GM10248 (cell line): ENCODE measurements around the gene NOL4L.

Source experiments
- CTCF ChIA-PET: fragments of 300-600 bp; sonication (Branson Sonifier 250); formaldehyde crosslinking; extraction: SDS; loops from one replicate; lab custom pipeline; 2021; ENCODE audit warnings: antibody characterized with exemption; lab: Yijun Ruan, JAX
- POLR2A ChIA-PET: fragments of 350-650 bp; sonication (Branson Sonifier 250); formaldehyde crosslinking; extraction: SDS; loops from one replicate; lab custom pipeline; 2020; ENCODE audit warnings: antibody characterized with exemption; lab: Yijun Ruan, JAX
- DNase-seq: peaks from one replicate; pipeline ENCODE4 v3.0.0; 2012; ENCODE audit errors: extremely low spot score
- TF ChIP-seq, protein P1 (sequence below): IDR thresholded peaks from 2 replicates; pipeline ENCODE4 v1.5.1; 2012; ENCODE audit warnings: mild to moderate bottlenecking, low read depth; ENCODE audit errors: extremely low read depth, missing control alignments, control extremely low read depth

The NOL4L gene

DNA sequence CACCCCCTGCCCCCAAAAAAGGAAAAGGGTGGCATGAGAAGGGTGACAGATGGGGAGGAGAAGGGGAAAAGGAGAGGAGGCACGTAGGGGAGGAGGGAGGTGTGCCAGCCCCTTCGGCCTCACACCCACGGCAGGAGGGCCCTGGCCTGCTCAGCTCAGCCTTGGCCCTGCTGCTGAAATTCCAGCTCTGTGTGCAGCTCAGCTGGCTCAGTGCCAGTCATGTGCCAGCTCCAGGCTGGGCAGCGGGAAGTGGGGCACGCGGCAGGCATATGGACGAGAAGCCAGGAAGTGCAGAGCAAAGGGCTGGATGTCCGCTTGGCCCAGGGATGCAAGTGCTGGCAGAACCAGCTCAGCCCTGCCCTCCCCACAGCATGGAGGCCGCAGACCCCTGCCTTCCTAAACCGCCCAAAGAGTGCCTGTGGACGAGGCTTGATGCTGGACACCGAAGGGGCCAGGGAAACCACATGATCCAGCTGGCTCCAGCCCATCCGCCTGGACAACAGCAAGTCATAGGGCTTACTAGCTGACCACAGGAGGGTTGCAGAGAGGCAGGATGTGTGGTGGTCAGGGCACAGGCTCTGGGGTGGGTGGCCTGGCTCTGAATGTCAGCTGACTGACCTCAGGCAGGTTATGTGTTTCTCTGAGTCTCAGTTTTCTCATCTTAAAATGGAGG is 60.2 kb downstream of the NOL4L start:
- POLR2A ChIA-PET = no interaction called here
- CTCF ChIA-PET = interaction anchor here (0.8 to 10.2 kb wide), 11 partner anchors 8 to 254 kb away, joined by 3 to 171 read pairs (median 9); partner anchors contain the start of gene C20orf203
- no peak for DNase-seq
- TF ChIP-seq, protein P1, sequence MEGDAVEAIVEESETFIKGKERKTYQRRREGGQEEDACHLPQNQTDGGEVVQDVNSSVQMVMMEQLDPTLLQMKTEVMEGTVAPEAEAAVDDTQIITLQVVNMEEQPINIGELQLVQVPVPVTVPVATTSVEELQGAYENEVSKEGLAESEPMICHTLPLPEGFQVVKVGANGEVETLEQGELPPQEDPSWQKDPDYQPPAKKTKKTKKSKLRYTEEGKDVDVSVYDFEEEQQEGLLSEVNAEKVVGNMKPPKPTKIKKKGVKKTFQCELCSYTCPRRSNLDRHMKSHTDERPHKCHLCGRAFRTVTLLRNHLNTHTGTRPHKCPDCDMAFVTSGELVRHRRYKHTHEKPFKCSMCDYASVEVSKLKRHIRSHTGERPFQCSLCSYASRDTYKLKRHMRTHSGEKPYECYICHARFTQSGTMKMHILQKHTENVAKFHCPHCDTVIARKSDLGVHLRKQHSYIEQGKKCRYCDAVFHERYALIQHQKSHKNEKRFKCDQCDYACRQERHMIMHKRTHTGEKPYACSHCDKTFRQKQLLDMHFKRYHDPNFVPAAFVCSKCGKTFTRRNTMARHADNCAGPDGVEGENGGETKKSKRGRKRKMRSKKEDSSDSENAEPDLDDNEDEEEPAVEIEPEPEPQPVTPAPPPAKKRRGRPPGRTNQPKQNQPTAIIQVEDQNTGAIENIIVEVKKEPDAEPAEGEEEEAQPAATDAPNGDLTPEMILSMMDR = no peak

DNA sequence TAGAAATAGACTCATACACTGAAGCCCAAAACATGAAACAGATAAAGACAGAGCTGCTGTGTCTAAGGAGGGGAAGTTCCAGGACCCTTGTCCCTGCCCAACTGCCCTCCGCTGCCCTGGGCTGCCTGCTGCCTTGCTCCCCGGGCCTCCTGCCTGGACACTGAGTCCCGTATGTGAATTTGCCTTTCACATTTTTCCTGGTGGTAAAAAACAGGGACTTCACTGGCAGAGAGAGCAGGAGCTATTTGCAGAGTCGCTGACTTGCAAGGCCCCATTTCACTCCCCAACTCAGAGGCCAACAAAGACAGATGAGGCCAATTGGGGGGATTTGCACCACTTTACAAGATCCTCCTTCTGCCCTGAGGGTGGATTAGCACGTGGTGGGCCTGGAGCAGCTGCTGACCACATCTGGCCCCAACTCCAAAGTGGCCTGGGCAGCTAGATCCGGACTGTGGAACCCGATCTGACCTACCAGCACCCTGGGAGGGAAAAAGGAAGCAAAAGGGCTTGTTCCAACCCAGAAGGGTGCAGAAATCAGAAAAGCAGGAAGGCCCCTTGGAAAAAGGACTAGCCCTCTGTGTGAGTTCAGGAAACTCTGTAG is 61.4 kb downstream of the NOL4L start:
- ChIA-PET POLR2A (no interaction called here), CTCF (interaction anchor here (0.8 to 10.2 kb wide), 13 partner anchors 9 to 255 kb away, joined by 3 to 171 read pairs (median 8); partner anchors contain the start of gene C20orf203)
- TF ChIP-seq, protein P1 = no peak
- DNase-seq = no peak

DNA sequence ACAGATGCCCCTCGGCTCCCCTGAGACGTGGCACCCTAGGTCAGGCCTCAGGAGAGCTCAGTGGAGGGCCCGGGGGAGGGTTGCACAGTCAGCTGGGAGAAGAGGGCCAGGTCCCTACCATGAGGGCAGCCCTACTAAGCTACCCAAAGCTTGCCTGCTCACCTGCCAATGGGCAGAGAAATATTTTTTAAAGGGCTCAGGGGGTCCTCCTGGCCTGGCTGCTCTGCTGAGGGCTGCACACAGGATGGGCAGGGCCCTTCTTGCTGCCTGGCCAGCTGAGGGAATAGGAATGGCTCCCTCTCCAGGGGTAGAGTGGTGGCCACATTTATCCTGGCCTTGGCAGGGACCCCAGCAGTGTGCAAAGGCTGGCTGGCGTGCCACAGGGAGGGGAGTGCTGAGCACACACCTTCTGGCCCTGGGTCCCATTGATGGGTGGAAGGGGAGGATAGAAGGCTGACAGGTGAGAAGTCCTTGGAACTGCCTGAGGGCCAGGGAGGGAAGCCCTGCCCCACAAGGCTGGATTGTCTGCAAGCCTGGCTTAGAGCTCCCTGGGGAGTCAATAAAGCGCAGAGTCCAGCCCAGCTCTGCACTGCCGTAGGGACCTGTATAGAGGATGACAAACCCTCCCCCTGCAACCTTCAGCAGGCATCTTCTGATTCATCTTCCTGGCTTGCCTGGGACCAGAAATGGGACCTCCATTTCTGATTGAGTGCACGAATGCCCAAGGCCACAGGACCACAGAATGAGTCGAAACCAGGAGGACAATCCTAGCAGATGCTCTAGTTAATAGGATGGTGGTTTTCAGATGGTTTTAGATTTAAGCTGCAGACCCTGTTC is 62.1 kb downstream of the NOL4L start:
- POLR2A ChIA-PET = no interaction called here
- CTCF ChIA-PET = interaction anchor here (0.7 to 10.2 kb wide), 29 partner anchors 8 to 256 kb away, joined by 3 to 171 read pairs (median 4); partner anchors contain the start of gene C20orf203
- no peak for DNase-seq
- TF ChIP-seq, protein P1 = no peak

DNA sequence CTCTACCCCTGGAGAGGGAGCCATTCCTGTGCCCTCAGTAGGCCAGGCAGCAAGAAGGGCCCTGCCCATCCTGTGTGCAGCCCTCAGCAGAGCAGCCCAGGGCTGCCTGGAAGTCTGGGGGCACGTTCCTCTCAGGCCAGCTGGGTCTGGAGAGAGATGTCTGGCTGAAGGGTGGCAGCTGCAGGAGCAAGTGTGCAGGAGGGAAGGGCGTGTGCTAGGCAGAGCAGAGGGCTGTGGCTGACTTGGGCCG is 62.7 kb downstream of the NOL4L start:
- ChIA-PET POLR2A (no interaction called here), CTCF (interaction anchor here (0.7 to 10.2 kb wide), 30 partner anchors 8 to 268 kb away, joined by 3 to 171 read pairs (median 4); partner anchors contain the start of gene C20orf203)
- DNase-seq = no peak
- TF ChIP-seq, protein P1 = no peak

DNA sequence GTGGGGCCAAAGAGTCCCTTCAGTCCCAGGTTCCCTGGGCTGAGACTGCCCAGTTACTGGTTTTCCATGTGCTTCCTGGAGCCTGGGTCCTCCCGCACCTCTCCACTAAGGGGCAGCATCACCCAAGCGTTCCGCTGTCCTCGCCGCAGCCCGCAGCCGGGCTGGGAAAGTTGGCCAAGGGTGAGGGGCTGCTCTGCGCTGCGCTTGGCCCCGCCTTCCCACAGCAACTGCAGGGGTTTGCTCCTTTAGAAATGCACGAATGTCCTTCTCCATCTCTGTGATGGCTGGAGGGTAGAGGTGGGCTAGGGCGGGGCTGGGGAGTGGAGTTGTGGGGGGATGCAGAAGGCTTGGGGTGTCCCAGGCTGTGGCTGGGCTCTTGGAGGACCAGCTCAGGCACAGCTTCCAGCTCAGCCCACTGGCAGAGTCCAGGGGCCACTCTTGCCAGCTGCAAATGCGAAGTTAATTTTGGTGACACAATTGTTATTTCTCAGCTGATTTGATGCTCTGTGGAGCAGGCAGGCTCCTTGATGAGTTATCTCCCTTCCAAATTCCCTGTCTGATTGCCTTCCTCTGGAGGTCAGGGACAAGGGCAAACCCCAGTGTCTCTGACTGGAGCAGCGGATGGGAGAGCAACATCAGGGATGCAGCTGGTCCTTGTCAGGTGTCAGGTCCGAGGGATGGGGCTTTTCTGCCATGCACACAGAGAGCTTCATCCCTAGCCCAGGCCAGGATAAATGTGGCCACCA is 63.2 kb downstream of the NOL4L start:
- DNase-seq = peak; percentile 79
- ChIA-PET CTCF (interaction anchor here (0.7 to 10.2 kb wide), 29 partner anchors 8 to 268 kb away, joined by 3 to 171 read pairs (median 4); partner anchors contain the start of gene C20orf203), POLR2A (no interaction called here)
- TF ChIP-seq, protein P1 = peak; percentile 85

DNA sequence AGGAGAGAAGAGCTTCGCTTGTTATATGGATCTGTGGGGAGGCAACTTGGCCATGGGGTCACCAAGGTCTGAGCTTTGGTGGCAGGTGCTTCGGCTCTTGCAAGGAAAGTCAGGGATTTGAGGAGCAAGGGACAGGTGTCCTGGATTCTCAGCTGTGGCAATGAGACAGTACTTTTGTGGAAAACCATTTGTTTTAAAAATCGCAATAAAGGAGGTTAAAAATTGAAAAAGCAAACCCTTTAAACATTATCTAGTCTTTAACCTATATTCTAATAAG is 64.3 kb downstream of the NOL4L start:
- no peak for DNase-seq
- ChIA-PET CTCF (interaction anchor here (0.6 to 10.2 kb wide), 11 partner anchors 9 to 264 kb away, joined by 3 to 171 read pairs (median 20); no protein-coding TSS in a partner anchor), POLR2A (no interaction called here)
- TF ChIP-seq, protein P1 = no peak
